Erythroblast (primary cell): Measurements from ENCODE around the gene NADSYN1.

Experiments
- GATA1 ChIP-seq: IDR thresholded peaks from 2 replicates; pipeline ENCODE4 v1.6.1; 2011; ENCODE audit warnings: low read depth, mild to moderate bottlenecking, control low read depth, low read length, moderate library complexity
- POLR2A ChIP-seq: IDR thresholded peaks from 2 replicates; pipeline ENCODE4 v1.6.1; 2011; ENCODE audit warnings: mild to moderate bottlenecking, low read length

GRCh38 chr11:71537537-71537936 is 84.5 kb downstream of the NADSYN1 start:
- TF ChIP-seq POLR2A (no peak), GATA1 (no peak)
